Activated T-cell treated with anti-CD3 and anti-CD28 coated beads, Interleukin-2, amount 50 U/mL, for 1 hour (primary cell): Measurements from ENCODE around the gene ARFGAP1.

Experiments used
- DNase-seq: peaks from one replicate; pipeline ENCODE4 v3.0.0-alpha.2; 2020

ARFGAP1 gene

DNA sequence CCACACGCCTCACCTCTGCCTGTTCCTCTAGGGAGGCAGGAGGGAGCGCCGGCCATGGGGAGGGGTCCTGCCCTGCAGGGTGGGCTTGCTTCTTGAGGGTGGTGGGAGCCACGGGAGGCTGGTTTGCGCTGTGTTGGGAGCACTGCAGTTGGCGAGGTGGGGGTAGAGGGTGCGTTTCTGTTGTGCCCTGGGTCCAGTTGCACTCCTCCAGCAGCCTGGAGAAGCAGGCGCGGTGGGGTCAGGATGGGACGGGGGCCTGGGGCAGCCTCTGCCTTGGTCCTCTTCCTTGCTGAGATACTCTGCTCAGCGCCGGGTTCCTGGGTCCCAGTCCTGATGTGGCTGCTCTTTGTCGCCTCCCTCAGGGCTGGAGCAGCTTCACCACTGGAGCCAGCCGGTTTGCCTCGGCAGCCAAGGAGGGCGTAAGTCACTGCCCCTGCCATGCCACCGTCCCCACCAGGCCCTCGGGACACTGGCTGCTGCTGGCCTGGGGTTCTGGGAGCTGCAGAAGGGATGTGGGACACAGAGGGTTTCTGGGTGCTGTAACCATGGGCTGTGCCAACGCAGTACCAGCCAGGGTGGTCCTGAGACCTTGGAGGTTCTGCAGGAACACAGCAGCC lies 8.4 kb downstream of the ARFGAP1 start:
- DNase-seq = no peak

DNA sequence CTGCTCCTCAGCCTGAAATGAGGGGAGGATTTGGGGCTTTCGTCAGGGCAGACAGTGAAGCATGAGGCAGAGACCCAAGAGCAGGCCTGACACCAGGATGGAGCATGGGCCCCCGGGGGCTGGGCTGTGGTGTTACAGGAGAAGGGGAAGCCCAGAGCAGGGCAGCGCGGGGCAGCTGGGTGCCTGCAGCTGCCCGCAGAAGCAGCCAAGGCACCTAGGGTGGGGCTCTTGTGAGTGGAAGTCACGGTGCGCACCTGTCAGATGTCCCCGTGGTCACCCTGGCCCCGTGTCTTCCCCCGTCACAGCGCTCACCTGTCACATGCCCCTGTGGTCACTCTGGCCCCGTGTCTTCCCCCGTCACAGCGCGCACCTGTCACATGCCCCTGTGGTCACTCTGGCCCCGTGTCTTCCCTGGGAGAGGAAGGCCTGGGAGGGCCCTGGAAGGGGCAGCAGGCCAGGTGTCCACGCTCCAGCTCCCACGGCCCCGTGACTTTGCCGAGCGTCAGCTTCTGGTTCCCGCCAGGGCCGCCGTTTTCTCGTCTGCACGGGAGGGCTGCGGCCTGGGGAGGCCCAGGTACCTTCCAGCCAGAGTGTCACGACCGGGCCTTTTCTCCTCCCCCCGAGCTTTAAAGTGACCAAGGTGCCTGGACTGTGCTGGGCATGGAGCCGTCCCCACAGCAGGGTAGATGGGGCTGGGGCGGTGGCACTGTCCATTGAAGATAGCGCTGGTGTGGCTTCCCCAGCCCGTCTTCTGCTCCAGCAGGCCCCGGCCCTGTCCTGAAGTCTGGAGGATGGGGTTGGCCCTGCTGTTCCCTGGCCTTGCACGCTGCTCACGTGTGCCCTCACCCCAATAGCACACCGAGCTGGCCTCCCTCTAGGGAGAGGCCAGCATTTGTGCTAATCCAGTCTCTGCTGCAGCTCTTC lies 9.4 kb downstream of the ARFGAP1 start:
- DNase-seq = no peak

GRCh38 chr20:63282946-63283345 lies 10.3 kb downstream of the ARFGAP1 start:
- DNase-seq = no peak

DNA sequence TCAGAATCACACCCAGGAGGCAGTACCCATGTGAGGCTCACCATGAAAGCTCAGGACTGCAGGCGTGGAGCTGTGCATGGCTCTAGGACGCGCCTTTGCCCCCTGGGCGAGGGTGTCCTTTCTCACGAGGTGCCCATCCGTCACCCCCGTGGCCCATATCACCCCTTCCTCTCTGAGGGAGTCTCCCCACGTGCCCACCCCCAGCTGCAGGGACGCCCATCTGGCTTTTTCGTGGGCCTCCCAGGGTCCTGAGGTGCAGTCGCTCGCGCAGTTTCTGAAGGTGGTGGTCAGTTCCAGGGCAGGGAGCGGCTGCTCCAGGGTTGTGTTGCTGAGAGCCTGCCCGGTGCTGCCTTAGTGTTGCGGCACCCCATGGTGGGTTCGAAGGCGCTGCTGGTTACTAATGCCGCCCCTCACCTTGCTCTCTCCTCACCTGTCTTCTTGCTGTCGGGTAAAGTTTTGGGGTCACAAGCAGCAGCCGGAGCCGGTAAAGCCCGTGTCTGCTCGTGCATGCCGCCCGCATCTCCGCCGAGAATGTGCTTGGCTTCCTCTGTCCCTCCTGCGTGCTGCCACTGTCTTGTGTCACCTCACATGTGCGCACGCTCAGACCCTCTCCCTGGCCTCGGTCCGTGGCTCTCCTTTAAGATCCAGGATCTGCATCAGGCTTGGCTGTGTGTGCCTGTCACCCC lies 10.9 kb downstream of the ARFGAP1 start:
- no peak for DNase-seq

- DNase-seq = no peak
These were observed 11.4 kb downstream of the ARFGAP1 start for GRCh38 chr20:63284083-63284440.

GRCh38 chr20:63284544-63284949 lies 11.9 kb downstream of the ARFGAP1 start:
- no peak for DNase-seq

DNA sequence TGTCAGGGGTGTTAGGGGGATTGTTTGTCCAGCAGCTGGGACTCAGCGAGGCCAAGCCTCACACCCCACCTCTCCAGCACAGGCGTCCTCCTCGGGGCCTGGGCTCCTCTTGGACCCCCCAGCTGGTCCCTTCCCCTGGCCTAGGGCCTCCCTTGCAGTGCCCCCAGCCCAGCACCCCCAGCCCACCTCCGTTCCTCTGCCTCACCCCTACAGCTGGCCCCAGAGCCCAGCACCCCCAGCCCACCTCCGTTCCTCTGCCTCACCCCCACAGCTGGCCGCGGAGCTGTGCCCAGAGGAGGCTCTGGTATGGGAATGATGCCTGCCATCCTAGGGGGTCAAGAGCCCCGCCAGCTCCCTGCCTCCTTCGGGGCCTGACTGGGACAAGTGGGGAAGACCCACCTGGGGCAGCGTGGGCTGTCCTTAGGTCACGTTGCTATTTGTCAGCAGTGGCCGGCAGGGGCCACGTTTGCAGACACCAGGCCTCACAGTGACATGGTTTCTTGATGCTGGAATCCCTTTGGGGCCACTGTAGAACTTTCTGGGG lies 12.4 kb downstream of the ARFGAP1 start:
- DNase-seq = no peak

DNA sequence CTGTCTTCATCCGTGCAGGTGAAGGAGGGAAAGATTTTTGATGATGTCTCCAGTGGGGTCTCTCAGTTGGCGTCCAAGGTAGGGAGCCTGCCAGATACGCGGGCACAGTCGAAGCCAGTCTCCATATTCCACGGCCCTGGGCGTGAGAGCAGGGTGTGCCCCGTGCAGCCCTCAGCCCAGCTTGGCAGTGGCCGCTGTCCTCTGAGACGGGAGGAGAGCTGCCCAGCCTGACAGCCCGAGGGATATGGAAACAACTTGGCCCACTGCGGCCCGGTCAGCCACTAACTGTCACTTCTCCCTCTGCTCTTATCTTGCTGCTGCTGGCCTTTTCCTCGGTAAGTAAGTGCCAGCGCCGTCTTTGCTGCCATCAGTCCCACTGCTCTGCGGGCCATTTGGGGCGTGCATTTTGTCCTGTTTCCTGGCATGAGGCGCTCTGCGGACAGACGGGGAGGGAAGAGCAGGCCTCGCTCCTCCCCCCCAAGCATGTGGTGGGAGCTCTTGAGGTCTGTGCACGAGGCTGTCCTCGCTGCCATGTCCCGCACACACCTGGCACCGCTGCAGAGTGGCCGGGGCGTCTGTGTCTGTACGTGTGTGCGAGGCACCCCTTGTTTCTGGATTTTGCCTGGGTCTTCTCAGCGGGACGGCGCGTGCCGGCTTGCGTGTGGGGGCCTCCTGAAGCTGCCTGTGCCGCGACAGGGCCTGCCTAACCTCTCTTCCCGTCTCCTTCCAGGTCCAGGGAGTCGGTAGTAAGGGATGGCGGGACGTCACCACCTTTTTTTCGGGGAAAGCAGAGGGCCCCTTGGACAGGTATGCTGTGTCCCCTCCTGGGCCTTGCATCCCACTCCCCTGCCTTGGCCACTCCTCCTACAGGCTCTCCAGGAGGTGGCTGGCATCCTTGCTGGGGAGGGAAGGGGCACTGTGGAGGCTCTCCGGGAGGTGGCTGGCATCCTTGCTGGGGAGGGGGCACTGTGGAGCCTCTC lies 13.3 kb downstream of the ARFGAP1 start:
- DNase-seq = no peak

DNA sequence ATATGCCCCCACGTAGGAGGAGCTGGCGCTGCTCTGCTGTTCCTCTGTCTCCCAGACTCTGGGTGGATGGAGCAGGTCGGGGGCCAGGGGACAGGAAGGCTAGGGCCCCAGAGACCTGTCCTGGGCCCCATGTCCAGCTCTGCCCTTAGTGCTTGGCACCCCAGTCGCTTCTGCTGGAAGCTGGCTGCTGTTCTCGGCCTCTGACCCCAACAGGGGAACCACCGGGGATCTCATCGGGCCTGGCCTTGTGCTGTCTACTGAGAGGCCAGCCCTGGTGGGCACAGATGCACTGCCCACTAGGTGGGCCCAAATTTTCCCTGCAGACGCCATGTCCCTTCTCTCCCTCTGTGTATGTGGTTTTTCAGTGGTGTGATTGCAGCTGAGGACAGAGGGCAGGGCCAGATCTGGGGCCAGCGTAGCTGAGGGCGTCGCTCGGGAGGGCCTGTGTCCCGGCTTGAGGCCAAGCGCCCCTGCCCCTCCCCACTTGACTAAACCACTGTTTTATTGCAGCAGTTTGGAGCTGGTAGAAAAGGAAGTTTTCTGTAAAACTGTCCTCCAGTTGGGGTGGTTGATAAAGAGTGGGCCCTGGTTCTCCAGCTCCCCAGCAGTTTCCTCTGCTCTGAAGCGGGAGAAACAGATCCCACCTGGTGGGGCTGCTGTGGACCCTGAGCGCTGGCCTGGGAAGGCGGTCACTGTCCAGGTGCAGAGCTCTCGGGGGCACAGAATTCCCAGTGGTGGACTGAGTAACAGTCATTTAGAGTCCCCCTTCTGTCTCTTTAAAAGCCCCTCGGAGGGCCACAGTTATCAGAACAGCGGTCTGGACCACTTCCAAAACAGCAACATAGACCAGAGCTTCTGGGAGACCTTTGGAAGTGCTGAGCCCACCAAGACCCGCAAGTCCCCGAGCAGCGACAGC lies 14.4 kb downstream of the ARFGAP1 start:
- DNase-seq = no peak

GRCh38 chr20:63287697-63288580 lies 15.3 kb downstream of the ARFGAP1 start:
- no peak for DNase-seq

- no peak for DNase-seq
These were observed 16.1 kb downstream of the ARFGAP1 start for GRCh38 chr20:63288581-63289251.

DNA sequence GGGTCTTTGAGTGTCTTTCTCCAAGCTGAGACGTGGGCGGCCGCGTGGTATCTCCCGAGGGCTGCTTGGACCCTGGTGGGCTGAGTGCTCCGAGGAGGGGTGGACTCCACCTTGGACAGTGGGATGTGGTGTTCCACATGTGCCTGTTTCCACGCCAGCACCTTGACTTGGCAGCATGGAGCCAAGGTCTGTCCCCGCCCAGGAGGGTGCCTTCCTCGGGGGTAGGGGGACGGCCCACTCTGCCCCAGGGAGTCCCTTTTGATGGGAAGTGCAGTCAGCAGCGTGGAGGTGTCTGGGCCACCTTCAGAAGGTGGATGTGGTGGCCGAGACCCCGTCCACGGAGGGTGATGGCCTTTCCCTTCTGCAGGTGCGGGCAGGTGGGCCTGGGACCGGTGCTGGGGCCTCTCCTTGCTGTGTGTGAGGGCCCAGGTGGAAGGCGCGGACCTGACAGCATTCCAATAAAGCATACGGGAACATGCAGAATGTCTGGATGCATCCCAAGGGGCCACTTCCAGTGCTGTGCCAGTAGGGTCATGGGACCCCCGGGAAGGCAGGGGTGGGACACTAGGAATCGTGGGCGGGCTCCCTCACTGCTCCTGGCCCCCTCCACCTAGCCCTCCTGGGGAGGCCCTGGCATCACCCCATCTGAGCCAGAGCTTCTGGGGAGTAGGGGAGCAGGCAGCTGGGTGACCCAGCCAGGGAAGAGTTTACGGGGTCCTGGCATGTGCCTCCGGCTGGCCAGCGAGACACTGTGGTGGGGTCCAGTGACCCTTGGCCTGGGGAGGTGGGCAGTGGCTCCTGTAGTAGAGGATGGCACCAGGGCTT lies 16.9 kb downstream of the ARFGAP1 start:
- no peak for DNase-seq

DNA sequence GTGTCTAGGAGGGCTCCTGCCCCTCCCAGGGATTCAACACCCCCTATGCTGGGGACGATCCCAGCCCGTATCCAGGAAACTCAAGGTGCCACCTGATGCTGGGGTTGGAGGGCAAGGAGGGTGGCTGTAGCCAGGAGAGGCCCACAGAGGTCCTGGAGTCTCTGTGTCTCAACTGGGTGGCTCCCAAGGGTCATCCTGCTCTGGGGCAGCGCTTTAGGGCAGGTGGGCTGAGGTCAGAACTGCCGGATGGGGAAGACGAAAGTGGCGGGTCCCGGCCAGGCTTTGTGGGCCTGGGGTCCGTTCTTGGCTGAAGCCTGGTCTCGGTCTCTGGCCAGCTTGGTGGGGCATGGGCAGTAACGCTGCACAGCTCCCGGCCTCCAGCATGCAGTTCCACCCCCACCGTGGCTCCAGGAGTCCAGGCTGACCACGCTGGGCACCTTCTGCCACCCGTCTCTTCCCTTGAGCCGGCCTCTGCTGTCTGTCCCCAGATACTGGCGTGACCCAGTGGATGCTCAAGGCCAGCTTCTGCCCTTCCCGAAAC lies 17.6 kb downstream of the ARFGAP1 start:
- DNase-seq = no peak

- DNase-seq = peak; percentile 75
These were observed 18.3 kb downstream of the ARFGAP1 start for GRCh38 chr20:63290677-63291472.

GRCh38 chr20:63291811-63292210 lies 19.2 kb downstream of the ARFGAP1 start:
- DNase-seq = no peak

- no peak for DNase-seq
These were observed 19.7 kb downstream of the ARFGAP1 start for GRCh38 chr20:63292292-63292701.

DNA sequence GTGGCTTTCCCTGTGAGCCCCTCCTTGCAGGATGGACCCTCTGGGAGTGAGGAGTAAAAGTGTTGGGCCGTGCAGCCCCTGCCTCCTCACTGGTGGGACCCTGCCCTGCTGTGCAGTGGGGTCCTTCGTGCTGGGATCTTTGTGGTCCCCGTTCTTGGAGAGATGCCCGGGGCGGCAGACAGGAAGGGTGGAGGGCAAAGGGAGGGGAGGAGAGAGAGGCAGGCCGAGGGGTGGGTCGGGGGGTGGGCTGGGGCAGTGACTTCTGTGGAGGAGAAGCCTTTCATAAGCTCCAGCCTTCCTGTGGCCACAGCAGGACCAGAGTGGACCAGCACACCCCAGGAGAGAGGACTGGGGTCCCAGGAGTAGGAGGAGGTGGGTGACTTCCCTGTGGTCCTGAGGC lies 20.3 kb downstream of the ARFGAP1 start, which contains the start of gene COL20A1:
Gene COL20A1 (plus strand): TSS at position 283 of the 400 bp plus-strand sequence. CDS start 1,922 bp downstream, outside the sequence.
- DNase-seq = no peak
